K562 treated with DMSO at 1 percent for 4 hours (cell line): ENCODE data around the gene MCM8. TPM values are rescaled to one million over a fixed set of nuclear protein-coding genes. Genes with fewer than 3 reads are reported as not detected.

Experiments used
- total RNA-seq: library from RNA; unstranded; fragments of 300-600 nt; gene quantifications from 2 replicates; pipeline ENCODE4 v1.2.3, GENCODE V29; 2022; ENCODE audit not compliant: insufficient read depth

Gene MCM8
- 8.9 and 11.2 TPM in 2 replicates for total RNA-seq

GRCh38 chr20:5950271-5951031 is at the start of gene MCM8, which contains the start of gene TRMT6:
TSS of gene MCM8 (plus strand) at chr20:5950652. CDS start at chr20:5952016, 1,364 bp downstream.
TSS of gene TRMT6 (minus strand) at chr20:5950533. CDS start at chr20:5950405, 128 bp downstream.

Other genes starting within 250 kb of the MCM8 start
- 12.7 and 13.1 TPM in 2 replicates for gene SHLD1, start 200.3 kb upstream of the MCM8 start, total RNA-seq
- gene CHGB, start 39.1 kb upstream of the MCM8 start, total RNA-seq: not detected in 2 replicates
- gene TRMT6, start 119 bp upstream of the MCM8 start, total RNA-seq: 5.8 and 7.4 TPM in 2 replicates
- 14.4 and 16.9 TPM in 2 replicates for gene CRLS1, start 55.5 kb downstream of the MCM8 start, total RNA-seq
- not detected in 2 replicates for gene LRRN4, start 103.4 kb downstream of the MCM8 start, total RNA-seq
- not detected in 2 replicates for gene FERMT1, start 172.4 kb downstream of the MCM8 start, total RNA-seq